ENCODE results near the gene KLHL11.
"Not testable (repeated sequence)": the region's sequence is repeated elsewhere in the genome, so short reads cannot be mapped to it uniquely, and the experiment has no call there.

Gene KLHL11

GRCh38 chr17:41882756-41883155 lies 17.5 kb upstream of the KLHL11 start:
- no peak for DNase-seq

DNA sequence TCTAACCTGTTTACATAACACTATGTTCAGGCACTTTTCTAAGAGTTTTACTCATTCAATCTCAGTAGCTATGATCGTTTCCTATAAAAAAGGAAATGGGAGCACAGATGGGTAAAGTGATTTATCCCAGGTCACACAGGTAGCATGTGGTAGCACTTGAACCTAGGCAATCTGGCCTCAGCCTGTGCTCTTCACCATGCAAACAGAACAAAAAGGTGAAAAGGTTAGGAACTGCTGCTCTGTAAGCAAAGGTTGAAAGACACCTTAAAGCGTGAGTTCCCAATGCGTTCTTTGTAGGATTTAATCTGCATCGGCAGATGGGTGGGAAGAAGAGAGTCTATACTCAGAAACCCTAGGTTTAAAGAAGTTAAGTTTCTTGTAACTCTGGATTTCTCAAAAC lies 14.9 kb upstream of the KLHL11 start:
- DNase-seq: no peak

DNA sequence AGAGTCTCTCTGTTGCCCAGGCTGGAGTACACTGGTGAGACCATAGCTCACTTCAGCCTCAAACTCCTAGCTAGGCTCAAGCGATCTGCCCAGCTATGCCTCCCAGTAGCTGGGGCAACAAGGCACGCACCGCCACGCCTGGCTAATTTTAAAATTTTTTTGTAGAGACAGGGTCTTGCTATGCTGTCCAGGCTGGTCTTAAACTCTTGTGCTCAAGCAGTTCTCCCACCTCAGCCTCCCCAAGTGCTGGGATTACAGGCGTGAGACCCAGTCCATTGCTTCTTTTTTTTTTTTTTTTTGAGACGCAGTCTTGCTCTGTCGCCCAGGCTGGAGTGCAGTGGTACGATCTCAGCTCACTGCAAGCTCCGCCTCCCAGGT lies 9.1 kb upstream of the KLHL11 start:
- not testable (repeated sequence) for DNase-seq

DNA sequence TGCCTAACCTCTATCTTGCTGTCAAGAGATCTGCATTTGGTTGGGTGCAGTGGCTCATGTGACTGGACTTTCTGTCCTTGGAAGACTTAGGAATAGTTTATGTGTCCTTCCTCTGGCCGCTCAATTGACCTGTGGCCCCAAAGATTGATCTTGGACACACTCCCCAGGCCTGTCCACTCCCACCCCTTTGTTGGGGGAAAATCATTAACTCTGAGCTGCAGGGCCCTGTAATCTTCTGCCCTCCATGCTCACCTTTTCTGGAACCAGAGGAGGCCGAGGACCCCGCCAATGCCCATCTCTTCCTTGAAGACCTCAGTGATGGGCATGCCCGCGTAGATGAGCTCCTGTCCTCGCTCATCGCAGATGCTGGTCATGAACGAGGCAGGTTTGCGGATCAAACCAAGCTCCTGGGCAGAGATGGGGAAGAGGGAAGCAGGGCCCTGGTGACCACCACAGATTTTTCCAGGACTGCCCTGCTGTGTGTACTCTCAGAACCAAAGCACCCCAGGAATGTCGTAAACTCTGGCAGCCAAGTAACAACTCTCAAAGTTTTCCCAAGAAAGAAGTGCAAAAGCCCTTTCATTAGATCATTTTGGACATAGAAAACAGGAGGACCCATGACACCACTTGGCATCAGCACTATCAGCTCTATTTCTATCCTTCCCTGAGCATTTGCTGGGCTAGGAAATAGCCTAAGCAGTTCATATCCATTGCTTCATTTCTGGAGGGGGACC lies 8.5 kb upstream of the KLHL11 start:
- no peak for DNase-seq

- no peak for DNase-seq
Observed at GRCh38 chr17:41871789-41872188, 6.6 kb upstream of the KLHL11 start.

GRCh38 chr17:41870627-41871026 lies 5.4 kb upstream of the KLHL11 start:
- no peak for DNase-seq

DNA sequence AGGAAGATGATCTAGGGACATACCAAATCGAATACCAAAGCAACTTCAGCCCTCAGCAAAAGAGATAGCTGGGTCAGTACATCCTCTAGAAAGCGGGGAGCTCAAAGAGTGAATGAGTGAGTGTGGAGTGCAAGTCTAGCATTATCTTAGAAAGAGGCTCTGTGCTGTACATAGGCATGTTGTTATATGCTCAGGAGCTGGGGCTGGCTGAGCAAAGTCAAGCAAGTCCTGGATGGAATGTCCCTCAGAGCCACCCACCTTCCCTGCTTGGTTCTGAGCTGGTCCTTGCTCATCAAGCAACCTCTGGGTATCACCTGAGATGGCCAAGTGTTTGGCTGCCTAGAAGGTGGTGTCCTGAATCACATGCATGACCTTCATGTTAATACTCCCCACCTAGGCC lies 4.9 kb upstream of the KLHL11 start:
- DNase-seq: no peak

DNA sequence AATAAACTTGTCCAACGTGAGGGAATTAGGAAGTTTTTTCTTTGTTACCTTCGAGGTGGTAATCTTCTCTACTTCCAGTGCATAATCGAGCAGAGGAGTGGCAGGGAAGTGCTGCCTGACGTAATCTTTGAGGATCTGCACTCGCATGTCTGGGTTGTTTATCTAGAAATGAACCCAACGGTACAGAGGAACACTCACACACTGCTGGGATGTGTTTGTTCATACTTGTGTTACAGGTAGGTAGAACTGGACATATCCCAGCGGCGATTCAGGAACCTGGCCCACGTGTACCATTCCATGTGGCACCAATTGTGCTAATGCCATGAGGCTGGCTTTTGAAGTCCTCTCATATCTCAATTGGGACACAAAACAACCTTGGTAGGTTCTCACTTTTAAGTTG lies 4.2 kb upstream of the KLHL11 start:
- DNase-seq: no peak

DNA sequence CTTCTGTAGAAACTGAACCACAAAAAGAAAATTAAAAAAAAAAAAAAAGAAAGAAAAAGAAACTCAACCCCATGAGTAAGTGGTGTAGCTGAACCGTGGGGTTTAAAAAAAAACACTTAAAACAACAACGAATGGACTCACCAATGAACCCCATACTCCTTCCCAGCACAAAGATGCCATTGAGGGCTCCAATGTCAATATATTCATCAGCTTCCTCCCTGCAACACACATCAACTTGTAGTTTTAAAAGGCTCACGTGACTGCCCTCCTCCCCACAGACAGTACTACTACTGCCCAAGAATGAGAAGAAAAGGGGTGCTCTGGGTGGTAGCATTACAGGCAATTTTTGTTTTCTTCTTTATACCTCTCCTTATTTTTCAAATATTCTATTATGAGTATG lies 3.3 kb upstream of the KLHL11 start:
- DNase-seq: no peak

DNA sequence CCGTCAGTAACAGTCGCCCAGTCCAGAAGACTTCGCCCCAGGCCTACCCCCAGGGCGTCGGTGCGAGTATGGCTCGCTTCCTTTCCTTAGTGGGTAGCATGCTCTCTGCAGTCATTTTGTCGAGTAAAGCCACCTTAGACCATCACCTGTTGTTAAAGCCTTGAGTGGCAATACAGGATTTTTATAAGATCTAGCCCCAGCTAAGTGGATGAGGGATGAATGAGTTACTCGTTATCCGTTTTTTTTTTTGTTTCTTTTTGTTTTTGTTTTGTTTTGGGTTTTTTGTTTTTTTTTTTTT lies 322 bp upstream of the KLHL11 start:
- DNase-seq: no peak

GRCh38 chr17:41864498-41864835 lies 756 bp downstream of the KLHL11 start:
- no peak for DNase-seq

DNA sequence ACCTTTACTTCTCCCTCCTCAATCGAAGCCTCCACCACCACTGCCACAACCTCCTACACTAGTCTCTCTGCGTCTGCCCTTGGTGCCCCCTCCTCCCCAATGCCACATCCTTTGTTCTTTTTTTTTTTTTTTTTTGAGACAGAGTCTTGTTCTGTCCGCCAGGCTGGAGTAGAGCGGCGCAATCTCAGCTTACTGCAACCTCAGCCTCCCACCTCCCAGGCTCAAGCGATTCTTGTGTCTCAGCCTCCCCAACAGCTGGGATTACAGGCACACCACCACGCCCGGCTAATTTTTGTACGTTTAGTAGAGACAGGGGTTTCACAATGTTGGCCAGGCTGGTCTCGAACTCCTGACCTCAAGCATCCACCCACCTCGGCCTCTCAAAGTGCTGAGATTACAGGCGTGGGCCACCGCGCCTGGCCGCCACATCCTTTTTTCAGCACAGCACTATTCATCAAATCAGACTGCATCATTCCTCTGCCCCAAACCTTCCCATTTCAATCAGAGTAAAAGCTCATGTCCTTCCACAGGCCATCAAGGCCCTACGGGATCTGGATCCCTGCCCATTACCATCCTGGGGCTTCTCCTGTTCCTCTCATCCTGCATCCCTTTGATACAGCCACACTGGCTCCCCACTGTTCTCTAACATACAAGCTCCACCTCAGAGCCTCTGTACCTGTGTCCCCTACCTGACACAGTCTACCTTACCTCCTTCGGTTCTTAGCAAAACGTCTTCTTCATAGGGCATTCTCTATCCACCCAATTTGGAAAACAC lies 2.0 kb downstream of the KLHL11 start:
- DNase-seq: peak in 1 of 2 donors; percentile 25

DNA sequence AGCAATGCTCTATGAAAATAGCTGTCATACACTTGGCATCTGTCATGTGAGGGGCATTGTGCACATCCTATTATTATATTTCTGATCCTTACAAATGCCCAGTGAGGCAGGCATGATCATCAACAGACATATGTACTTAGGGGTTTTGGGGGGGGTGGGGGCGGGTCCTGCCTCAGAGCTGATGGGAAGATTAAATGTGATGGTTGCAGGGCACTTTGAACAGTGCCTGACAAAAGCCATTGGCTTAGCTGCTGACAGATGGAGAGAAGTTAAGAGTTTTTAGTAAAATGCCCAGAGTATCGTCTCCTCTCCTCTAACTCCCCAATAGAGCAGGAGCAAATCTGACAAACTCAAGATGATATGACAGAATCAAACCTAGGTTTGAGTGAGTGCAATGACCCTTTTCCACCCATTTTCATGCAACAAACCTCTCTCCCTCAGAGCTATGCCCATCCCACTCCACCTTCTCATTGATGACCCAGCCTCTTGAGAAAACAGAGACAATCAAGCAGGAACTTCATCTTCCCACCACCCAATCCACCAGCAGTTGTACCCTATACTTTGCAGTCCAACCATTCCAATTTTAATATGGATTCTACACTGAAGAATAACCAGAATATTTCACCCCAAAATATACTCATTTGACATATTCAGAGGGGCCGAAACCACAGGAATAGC lies 4.8 kb downstream of the KLHL11 start:
- no peak for DNase-seq

GRCh38 chr17:41851382-41851781 lies 13.8 kb downstream of the KLHL11 start:
- DNase-seq: not testable (repeated sequence)

- no peak for DNase-seq
Observed at GRCh38 chr17:41849251-41849990, 15.8 kb downstream of the KLHL11 start.

DNA sequence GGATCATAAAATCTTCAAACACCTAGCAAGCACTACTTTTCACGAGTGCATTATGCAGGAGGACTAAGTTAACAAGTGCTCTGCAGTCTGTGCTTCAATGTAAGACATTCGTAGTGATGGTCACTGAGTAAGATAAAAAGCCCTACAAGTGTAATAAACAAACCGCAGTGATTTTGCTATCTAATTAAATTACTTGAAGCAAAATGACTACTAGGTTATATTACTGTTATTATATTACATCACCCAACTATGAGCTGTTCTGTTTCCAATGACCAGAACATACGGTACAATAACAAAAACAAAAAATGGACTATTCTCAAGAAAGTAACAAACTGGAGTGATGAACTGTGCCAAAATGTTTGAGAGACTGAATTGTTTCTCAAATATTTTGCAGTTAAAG lies 16.4 kb downstream of the KLHL11 start:
- no peak for DNase-seq

DNA sequence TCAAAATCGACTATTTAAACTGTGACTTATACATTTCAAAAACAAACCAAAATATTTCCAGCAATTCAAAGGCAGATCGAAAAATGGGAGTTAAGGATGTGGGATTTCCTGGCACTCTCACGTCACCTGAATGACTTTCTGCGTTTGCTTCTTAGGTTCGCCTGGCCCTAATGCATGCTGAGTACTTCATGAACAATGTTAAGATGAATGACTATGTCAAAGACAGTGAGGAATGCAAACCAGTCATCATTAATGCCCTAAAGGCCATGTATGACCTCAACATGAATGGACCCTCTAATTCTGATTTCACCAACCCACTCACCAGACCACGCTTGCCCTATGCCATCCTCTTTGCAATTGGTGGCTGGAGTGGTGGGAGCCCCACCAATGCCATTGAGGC lies 20.3 kb downstream of the KLHL11 start:
- no peak for DNase-seq

- DNase-seq: not testable (repeated sequence)
Observed at GRCh38 chr17:41840781-41841180, 24.4 kb downstream of the KLHL11 start.

DNA sequence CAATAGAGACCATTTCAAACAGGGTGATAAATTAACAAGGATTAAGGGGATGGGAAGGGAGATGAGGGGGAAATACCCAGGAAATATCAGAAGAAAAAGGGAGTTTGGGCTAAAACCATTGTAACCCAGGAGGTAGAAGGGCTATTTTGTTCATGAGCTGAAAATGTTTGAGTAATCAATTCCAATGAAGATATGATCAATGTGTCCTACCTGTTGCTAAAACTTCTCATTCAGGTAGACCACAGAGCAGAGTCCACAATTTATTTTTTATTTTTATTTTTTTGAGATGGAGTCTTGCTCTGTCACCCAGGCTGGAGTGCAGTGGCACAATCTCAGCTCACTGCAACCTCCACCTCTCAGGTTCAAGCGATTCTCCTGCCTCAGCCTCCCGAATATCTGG lies 25.8 kb downstream of the KLHL11 start:
- not testable (repeated sequence) for DNase-seq

DNA sequence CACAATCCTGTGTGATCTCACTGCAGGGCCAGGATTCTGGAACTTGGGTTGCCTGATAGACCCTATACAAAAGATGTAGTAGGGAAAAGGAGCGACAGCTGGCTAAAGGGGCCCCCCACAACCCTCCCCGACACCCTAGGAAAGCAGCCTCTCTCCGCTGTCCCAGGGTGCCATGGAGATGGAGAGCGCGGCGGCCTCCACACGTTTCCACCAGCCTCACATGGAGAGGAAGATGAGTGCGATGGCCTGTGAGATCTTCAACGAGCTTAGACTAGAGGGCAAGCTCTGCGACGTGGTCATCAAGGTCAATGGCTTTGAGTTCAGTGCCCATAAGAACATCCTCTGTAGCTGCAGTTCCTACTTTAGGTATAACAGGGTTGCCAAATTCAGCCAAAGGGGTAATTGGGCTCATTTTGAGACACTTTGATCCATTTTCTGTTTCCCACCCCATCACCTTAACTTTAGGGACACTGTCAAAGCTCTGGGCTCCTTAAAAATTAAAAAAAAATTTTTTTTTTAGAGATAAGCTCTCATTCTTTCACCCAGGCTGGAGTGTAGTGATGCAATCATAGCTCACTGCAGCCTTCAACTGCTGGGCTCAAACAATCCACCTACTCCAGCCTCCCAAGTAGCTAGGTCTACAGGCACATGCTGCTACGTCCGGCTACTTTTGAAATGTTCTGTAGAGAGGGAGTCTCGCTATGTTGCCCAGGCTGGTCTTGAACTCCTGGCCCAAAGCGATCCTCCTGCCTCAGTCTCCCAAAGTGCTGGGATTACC lies 27.3 kb downstream of the KLHL11 start, which contains the start of gene KLHL10:
Gene KLHL10 (plus strand): TSS at position 65 of the 778 bp plus-strand sequence. CDS start 108 bp downstream, at position 173.
- no peak for DNase-seq

GRCh38 chr17:41836550-41837196 lies 28.6 kb downstream of the KLHL11 start:
- DNase-seq: no peak

Measured in CD4-positive, alpha-beta T cell treated with Interferon alpha-2 for 1 hour (primary cell).